Measurements from ENCODE around the gene TPRG1.

TPRG1 gene

GRCh38 chr3:189355481-189356201, 183.9 kb downstream of the TPRG1 start:
- peak; percentile 36 for DNase-seq (ENCODE audit: low spot score)

- DNase-seq (ENCODE audit: low spot score): no peak
These were observed 188.5 kb downstream of the TPRG1 start for GRCh38 chr3:189360291-189360690.

- DNase-seq (ENCODE audit: low spot score): no peak
These were observed 189.5 kb downstream of the TPRG1 start for GRCh38 chr3:189361103-189361835.

GRCh38 chr3:189363590-189364255, 192.0 kb downstream of the TPRG1 start:
- DNase-seq (ENCODE audit: low spot score): peak; percentile 6

- DNase-seq (ENCODE audit: low spot score): no peak
These were observed 194.1 kb downstream of the TPRG1 start for GRCh38 chr3:189365609-189366564.

- no peak for DNase-seq (ENCODE audit: low spot score)
These were observed 196.6 kb downstream of the TPRG1 start for GRCh38 chr3:189368384-189368783.

GRCh38 chr3:189369636-189370035, 197.9 kb downstream of the TPRG1 start:
- DNase-seq (ENCODE audit: low spot score): no peak

- DNase-seq (ENCODE audit: low spot score): no peak
These were observed 200.5 kb downstream of the TPRG1 start for GRCh38 chr3:189372243-189372642.
